SK-N-SH (cell line): ENCODE measurements around the gene ZNF319. TPM values are rescaled to one million over a fixed set of nuclear protein-coding genes. Genes with fewer than 3 reads are reported as not detected.

Experiments
- CTCF ChIA-PET: fragments of 300-600, 350-600 bp; formaldehyde crosslinking; extraction: SDS; loops from one replicate; lab custom pipeline; 2021; lab: Yijun Ruan, JAX
- POLR2A ChIA-PET: fragments of 350-600 bp; sonication (Branson Sonifier 250); formaldehyde crosslinking; extraction: SDS; loops from one replicate; lab custom pipeline; 2020; ENCODE audit warnings: antibody characterized with exemption, inconsistent platforms; lab: Yijun Ruan, JAX
- DNase-seq: peaks from one replicate; pipeline ENCODE4 v3.0.0; 2012
- H2AFZ ChIP-seq: fragments of 200-600 bp; sonication (generic); 2 replicates; pipeline ENCODE4 v1.8.1; 2016; ENCODE audit warnings: antibody characterized with exemption, mild to moderate bottlenecking, low read depth
- H3F3A ChIP-seq: fragments of 200-600 bp; sonication (generic); replicated peaks from 2 replicates; pipeline ENCODE3; 2016; ENCODE audit warnings: antibody characterized with exemption, mild to moderate bottlenecking; ENCODE audit not compliant: insufficient read depth
- H3K27ac ChIP-seq, 2 experiments: fragments of 200-500 bp in 1 of 2; fragments of 200-600 bp in 1 of 2; sonication (Bioruptor generic) in 1 of 2; sonication (generic), shearing (Covaris generic) in 1 of 2; 2 replicates each; pipeline versions ENCODE4 v1.5.1 to v1.6.1; 2014 to 2016; ENCODE audit warnings: low read depth in 2 of 2, inconsistent platforms in 1 of 2, low read length in 1 of 2, mild to moderate bottlenecking in 1 of 2, mixed read lengths in 1 of 2
- H3K27me3 ChIP-seq: fragments of 200-600 bp; sonication (generic), shearing (Covaris generic); 2 replicates; pipeline ENCODE4 v1.6.1; 2016; ENCODE audit warnings: mixed run types; ENCODE audit not compliant: insufficient read depth
- H3K36me3 ChIP-seq, 2 experiments: fragments of 200-500 bp in 1 of 2; fragments of 200-600 bp in 1 of 2; sonication (Bioruptor generic) in 1 of 2; sonication (generic) in 1 of 2; replicated peaks in 1 of 2; 2 replicates each; pipeline versions ENCODE3 to v1.5.1; 2014 to 2016; ENCODE audit warnings: low read length in 1 of 2, mild to moderate bottlenecking in 1 of 2; ENCODE audit not compliant: insufficient read depth in 2 of 2, control insufficient read depth in 1 of 2
- H3K4me1 ChIP-seq, 2 experiments: fragments of 200-500 bp in 1 of 2; fragments of 200-600 bp in 1 of 2; sonication (Bioruptor generic) in 1 of 2; sonication (generic), shearing (Covaris generic) in 1 of 2; 2 replicates each; pipeline versions ENCODE4 v1.5.1 to v1.6.1; 2014 to 2016; ENCODE audit warnings: low read depth in 1 of 2, low read length in 1 of 2, mixed run types in 1 of 2; ENCODE audit not compliant: insufficient read depth in 2 of 2, control insufficient read depth in 1 of 2
- H3K4me2 ChIP-seq: fragments of 200-600 bp; sonication (generic), shearing (Covaris generic); 2 replicates; pipeline ENCODE4 v1.6.1; 2017; ENCODE audit warnings: mixed run types
- H3K4me3 ChIP-seq, 2 experiments: fragments of 200-500 bp in 1 of 2; fragments of 200-600 bp in 1 of 2; sonication (Bioruptor generic) in 1 of 2; sonication (generic), shearing (Covaris generic) in 1 of 2; 2 replicates each; pipeline versions ENCODE4 v1.5.1 to v1.8.1; 2014 to 2016; ENCODE audit warnings: low read depth in 2 of 2, inconsistent platforms in 1 of 2, low read length in 1 of 2, mild to moderate bottlenecking in 1 of 2, mixed read lengths in 1 of 2, moderate library complexity in 1 of 2
- H3K79me2 ChIP-seq: fragments of 200-600 bp; sonication (generic); 2 replicates; pipeline ENCODE4 v1.8.1; 2017; ENCODE audit warnings: mild to moderate bottlenecking; ENCODE audit not compliant: insufficient read depth
- H3K9ac ChIP-seq: fragments of 200-600 bp; sonication (generic); 2 replicates; pipeline ENCODE4 v1.6.1; 2017; ENCODE audit warnings: mixed run types
- H3K9me2 ChIP-seq: fragments of 200-600 bp; sonication (generic); 2 replicates; pipeline ENCODE4 v1.6.1; 2017; ENCODE audit warnings: mixed run types
- H3K9me3 ChIP-seq: fragments of 200-600 bp; sonication (generic); 2 replicates; pipeline ENCODE4 v1.6.1; 2017; ENCODE audit warnings: mixed run types, mild to moderate bottlenecking, moderate library complexity
- H4K20me1 ChIP-seq: fragments of 200-600 bp; sonication (generic); 2 replicates; pipeline ENCODE4 v1.6.1; 2017; ENCODE audit warnings: mild to moderate bottlenecking, mixed run types; ENCODE audit not compliant: insufficient read depth
- FOXJ3 ChIP-seq: sonication (generic); formaldehyde crosslinking; IDR thresholded peaks from 2 replicates; pipeline ENCODE4 v1.5.1; 2020; ENCODE audit warnings: mild to moderate bottlenecking, missing genetic modification reagents
- GATA2 ChIP-seq: sonication (generic); formaldehyde crosslinking; IDR thresholded peaks from 2 replicates; pipeline ENCODE4 v1.5.0; 2020; ENCODE audit warnings: mild to moderate bottlenecking, missing genetic modification reagents
- JUND ChIP-seq: IDR thresholded peaks from 2 replicates; pipeline ENCODE4 v1.4.0; 2012
- SIN3A ChIP-seq: IDR thresholded peaks from 2 replicates; pipeline ENCODE4 v1.6.1; 2012; ENCODE audit warnings: low read depth, mild to moderate bottlenecking, low read length, moderate library complexity, borderline replicate concordance
- SMC3 ChIP-seq: IDR thresholded peaks from 2 replicates; pipeline ENCODE4 v1.6.1; 2012; ENCODE audit warnings: low read depth, low read length, improper control_type of control experiment
- TAF1 ChIP-seq: IDR thresholded peaks from 2 replicates; pipeline ENCODE4 v1.6.1; 2012; ENCODE audit warnings: low read depth, mild to moderate bottlenecking, low read length, moderate library complexity, borderline replicate concordance
- TCF12 ChIP-seq: IDR thresholded peaks from 2 replicates; pipeline ENCODE4 v1.4.0; 2012
- TEAD4 ChIP-seq: IDR thresholded peaks from 2 replicates; pipeline ENCODE4 v1.4.0; 2012; ENCODE audit warnings: mild to moderate bottlenecking, borderline replicate concordance; ENCODE audit not compliant: insufficient read depth
- USF1 ChIP-seq: IDR thresholded peaks from 2 replicates; pipeline ENCODE4 v1.4.0; 2012; ENCODE audit warnings: low read depth, borderline replicate concordance
- ZBTB33 ChIP-seq: IDR thresholded peaks from 2 replicates; pipeline ENCODE4 v1.4.0; 2012; ENCODE audit warnings: low read depth, borderline replicate concordance
- WGBS: methylation state at CpG from one replicate; pipeline ENCODE4 v1.1.6; 2017; ENCODE audit warnings: low lambda C conversion rate; 5-methylcytosine and 5-hydroxymethylcytosine counted together
- polyA plus RNA-seq, 3 experiments: library from polyadenylated mRNA; depleted of rRNA; stranded (reverse); fragments of >200 nt; gene quantifications; 2 replicates each; pipeline ENCODE4 v1.2.3, GENCODE V29; 2012
- TF ChIP-seq, protein P1 (sequence below): fragments of 200-600 bp; sonication (generic); IDR thresholded peaks from 2 replicates; pipeline ENCODE4 v1.6.1; 2017; ENCODE audit warnings: antibody characterized with exemption, mild to moderate bottlenecking, moderate library complexity
- TF ChIP-seq, protein P2 (sequence below): IDR thresholded peaks from 2 replicates; pipeline ENCODE4; 2012
- TF ChIP-seq, protein P3 (sequence below): IDR thresholded peaks from 2 replicates; pipeline ENCODE4 v1.6.1; 2012; ENCODE audit warnings: mild to moderate bottlenecking, low read depth, low read length, moderate library complexity

The ZNF319 gene
- polyA plus RNA-seq, 1 of the 3 experiments (the other 2 are of a cell fraction), result 7.6 TPM

- WGBS, result 54% methylated on average over 6 of the region's 8 CpGs
- POLR2A ChIA-PET, result no interaction called here
- TF ChIP-seq, protein P1, sequence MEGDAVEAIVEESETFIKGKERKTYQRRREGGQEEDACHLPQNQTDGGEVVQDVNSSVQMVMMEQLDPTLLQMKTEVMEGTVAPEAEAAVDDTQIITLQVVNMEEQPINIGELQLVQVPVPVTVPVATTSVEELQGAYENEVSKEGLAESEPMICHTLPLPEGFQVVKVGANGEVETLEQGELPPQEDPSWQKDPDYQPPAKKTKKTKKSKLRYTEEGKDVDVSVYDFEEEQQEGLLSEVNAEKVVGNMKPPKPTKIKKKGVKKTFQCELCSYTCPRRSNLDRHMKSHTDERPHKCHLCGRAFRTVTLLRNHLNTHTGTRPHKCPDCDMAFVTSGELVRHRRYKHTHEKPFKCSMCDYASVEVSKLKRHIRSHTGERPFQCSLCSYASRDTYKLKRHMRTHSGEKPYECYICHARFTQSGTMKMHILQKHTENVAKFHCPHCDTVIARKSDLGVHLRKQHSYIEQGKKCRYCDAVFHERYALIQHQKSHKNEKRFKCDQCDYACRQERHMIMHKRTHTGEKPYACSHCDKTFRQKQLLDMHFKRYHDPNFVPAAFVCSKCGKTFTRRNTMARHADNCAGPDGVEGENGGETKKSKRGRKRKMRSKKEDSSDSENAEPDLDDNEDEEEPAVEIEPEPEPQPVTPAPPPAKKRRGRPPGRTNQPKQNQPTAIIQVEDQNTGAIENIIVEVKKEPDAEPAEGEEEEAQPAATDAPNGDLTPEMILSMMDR, result no peak
- TF ChIP-seq SIN3A, result no peak
- TF ChIP-seq TCF12, result no peak
- TF ChIP-seq, protein P2, sequence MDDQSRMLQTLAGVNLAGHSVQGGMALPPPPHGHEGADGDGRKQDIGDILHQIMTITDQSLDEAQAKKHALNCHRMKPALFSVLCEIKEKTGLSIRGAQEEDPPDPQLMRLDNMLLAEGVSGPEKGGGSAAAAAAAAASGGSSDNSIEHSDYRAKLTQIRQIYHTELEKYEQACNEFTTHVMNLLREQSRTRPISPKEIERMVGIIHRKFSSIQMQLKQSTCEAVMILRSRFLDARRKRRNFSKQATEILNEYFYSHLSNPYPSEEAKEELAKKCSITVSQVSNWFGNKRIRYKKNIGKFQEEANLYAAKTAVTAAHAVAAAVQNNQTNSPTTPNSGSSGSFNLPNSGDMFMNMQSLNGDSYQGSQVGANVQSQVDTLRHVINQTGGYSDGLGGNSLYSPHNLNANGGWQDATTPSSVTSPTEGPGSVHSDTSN, result no peak
- TF ChIP-seq TAF1, result no peak
- TF ChIP-seq FOXJ3 (CRISPR knock-in tag), result no peak
- TF ChIP-seq SMC3, result no peak
- TF ChIP-seq USF1, result no peak
- TF ChIP-seq JUND, result no peak
- no peak for TF ChIP-seq TEAD4
- TF ChIP-seq GATA2 (CRISPR knock-in tag), result no peak
- TF ChIP-seq, all 33 proteins: peak for 0
- H3K4me2 ChIP-seq, result no peak overlapping the region
- CTCF ChIA-PET, result interaction anchor here (1.0 to 1.2 kb wide), 2 partner anchors 11 to 42 kb away, joined by 4 read pairs; no protein-coding TSS in a partner anchor
- no peak overlapping the region for H3K9ac ChIP-seq
- no peak for DNase-seq
- H3K9me3 ChIP-seq, result no peaks in the 10 kb centered on the region
- no peaks in the 10 kb centered on the region for H3K79me2 ChIP-seq
- no peaks in the 10 kb centered on the region; a peak in 1 of 4 replicates for H3K4me1 ChIP-seq
- H3K9me2 ChIP-seq, result no peaks in the 10 kb centered on the region
- no peak overlapping the region for H3K4me3 ChIP-seq
- no peak overlapping the region for H3K27ac ChIP-seq
- H2AFZ ChIP-seq, result no peak overlapping the region
- no peaks in the 10 kb centered on the region for H3F3A ChIP-seq
- peaks cover 8% of the 10 kb centered on the region; the same call in 1 of the 2 replicates for H3K27me3 ChIP-seq
- no peaks in the 10 kb centered on the region for H3K36me3 ChIP-seq
- no peaks in the 10 kb centered on the region for H4K20me1 ChIP-seq
Measured at GRCh38 chr16:57957673-57958392, 42.6 kb downstream of the ZNF319 start.

DNA sequence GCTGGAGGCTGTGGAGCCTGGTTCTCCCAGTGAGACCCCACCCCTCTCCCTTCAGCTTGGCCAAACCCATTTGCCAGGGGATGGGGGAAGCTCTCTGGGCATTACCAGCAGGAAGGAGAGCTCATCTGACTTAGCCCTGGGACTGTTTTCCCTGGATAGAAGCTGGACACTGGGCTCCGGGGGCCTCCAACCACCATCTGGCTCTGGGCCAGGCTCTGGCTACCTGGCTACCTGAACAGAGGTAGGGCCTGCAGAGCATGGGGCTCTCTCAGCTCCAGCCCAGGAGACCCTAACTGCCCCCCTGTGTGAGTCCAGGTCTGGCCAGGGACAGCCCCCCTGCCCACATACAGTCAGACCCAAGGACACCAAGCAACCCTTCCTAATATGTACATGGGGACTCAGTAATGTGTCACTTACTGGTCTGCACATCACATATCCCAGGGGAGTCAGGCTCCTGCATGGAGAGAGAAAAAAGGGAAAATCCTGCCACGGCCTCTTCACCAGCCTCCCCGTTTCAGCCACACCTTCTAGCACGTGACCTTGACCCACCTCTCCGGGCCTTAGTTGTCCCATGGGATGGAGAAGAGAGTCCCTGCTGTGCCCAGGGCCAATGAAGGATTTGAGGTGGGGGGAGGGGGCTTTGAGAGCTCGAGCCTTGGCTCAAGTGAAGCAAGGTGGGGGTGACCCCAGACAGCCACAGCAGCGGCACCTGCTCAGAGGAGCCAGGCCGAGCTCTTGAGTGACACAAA is 43.4 kb downstream of the ZNF319 start:
- Histone ChIP-seq H3F3A (no peaks in the 10 kb centered on the region), H2AFZ (no peak overlapping the region), H3K9ac (no peak overlapping the region), H3K4me1 (no peaks in the 10 kb centered on the region; a peak in 1 of 4 replicates), H3K27ac (no peak overlapping the region), H4K20me1 (no peaks in the 10 kb centered on the region), H3K36me3 (no peaks in the 10 kb centered on the region), H3K27me3 (peaks cover 8% of the 10 kb centered on the region; the same call in 1 of the 2 replicates), H3K79me2 (no peaks in the 10 kb centered on the region), H3K4me3 (no peak overlapping the region), H3K9me3 (no peaks in the 10 kb centered on the region), H3K4me2 (no peak overlapping the region), H3K9me2 (no peaks in the 10 kb centered on the region)
- CTCF ChIA-PET, result interaction anchor here (1.0 to 1.2 kb wide), 3 partner anchors 11 to 57 kb away, joined by 3 to 4 read pairs (median 4); no protein-coding TSS in a partner anchor
- POLR2A ChIA-PET, result no interaction called here
- no peak for DNase-seq
- WGBS, result 73% methylated on average over 7 of the region's 8 CpGs
- TF ChIP-seq FOXJ3 (CRISPR knock-in tag) (no peak), ZBTB33 (no peak), USF1 (no peak)
- TF ChIP-seq, protein P3, sequence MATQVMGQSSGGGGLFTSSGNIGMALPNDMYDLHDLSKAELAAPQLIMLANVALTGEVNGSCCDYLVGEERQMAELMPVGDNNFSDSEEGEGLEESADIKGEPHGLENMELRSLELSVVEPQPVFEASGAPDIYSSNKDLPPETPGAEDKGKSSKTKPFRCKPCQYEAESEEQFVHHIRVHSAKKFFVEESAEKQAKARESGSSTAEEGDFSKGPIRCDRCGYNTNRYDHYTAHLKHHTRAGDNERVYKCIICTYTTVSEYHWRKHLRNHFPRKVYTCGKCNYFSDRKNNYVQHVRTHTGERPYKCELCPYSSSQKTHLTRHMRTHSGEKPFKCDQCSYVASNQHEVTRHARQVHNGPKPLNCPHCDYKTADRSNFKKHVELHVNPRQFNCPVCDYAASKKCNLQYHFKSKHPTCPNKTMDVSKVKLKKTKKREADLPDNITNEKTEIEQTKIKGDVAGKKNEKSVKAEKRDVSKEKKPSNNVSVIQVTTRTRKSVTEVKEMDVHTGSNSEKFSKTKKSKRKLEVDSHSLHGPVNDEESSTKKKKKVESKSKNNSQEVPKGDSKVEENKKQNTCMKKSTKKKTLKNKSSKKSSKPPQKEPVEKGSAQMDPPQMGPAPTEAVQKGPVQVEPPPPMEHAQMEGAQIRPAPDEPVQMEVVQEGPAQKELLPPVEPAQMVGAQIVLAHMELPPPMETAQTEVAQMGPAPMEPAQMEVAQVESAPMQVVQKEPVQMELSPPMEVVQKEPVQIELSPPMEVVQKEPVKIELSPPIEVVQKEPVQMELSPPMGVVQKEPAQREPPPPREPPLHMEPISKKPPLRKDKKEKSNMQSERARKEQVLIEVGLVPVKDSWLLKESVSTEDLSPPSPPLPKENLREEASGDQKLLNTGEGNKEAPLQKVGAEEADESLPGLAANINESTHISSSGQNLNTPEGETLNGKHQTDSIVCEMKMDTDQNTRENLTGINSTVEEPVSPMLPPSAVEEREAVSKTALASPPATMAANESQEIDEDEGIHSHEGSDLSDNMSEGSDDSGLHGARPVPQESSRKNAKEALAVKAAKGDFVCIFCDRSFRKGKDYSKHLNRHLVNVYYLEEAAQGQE, result no peak
